ENCODE measurements around the gene ARFGAP1. TPM values are rescaled to one million over a fixed set of nuclear protein-coding genes. Genes with fewer than 3 reads are reported as not detected.
"Not testable (repeated sequence)": the region's sequence is repeated elsewhere in the genome, so short reads cannot be mapped to it uniquely, and the experiment has no call there.

ARFGAP1 gene
- total RNA-seq, 1 experiment from 2014 or later, result 49.2 TPM

DNA sequence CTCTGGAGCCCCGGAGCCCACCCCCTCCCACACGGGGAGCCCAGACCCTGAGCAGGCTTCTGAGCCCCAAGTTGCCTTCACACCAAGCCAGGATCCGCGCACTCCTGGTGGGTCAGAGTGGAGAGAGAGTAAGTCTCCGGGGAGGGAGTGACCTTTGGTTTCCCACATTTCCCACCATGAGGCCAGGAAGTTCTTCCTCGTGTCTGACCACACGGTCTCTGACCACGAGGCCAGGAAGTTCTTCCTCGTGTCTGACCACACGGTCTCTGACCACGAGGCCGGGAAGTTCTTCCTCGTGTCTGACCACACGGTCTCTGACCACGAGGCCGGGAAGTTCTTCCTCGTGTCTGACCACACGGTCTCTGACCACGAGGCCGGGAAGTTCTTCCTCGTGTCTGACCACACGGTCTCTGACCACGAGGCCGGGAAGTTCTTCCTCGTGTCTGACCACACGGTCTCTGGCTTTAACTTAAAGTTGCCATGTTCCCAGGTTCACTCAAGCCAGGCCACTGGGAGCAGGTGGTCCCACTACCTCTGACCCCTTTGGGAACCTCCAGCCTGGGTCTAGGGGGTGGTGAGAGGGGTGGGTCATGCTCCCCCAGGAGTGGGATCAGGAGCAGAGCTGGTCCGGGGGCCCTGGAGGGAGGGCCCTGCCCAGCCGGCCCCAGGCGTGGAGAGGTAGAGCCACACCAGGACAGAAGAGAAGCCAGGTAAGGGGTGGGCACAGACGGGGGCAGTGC lies 33.5 kb downstream of the ARFGAP1 start:
- H3K9me3 ChIP-seq (ENCODE audit: low read length); H3K79me2 ChIP-seq (ENCODE audit: low read length); H3K27me3 ChIP-seq (ENCODE audit: low read length); H3K4me1 ChIP-seq (ENCODE audit: low read length); H3K36me3 ChIP-seq (ENCODE audit: insufficient read depth, low read length); H4K20me1 ChIP-seq (ENCODE audit: insufficient read depth, low read depth, low read length); DNase-seq; H3K4me3 ChIP-seq (ENCODE audit: low read length); H3K9me2 ChIP-seq (replicated peaks; ENCODE audit: insufficient read depth, low read length); H2AFZ ChIP-seq (ENCODE audit: low read length); H3K9ac ChIP-seq (ENCODE audit: low read length); H3K4me2 ChIP-seq (ENCODE audit: low read depth, low read length, poor library complexity, severe bottlenecking); H3K27ac ChIP-seq (ENCODE audit: low read length): not testable (repeated sequence)

DNA sequence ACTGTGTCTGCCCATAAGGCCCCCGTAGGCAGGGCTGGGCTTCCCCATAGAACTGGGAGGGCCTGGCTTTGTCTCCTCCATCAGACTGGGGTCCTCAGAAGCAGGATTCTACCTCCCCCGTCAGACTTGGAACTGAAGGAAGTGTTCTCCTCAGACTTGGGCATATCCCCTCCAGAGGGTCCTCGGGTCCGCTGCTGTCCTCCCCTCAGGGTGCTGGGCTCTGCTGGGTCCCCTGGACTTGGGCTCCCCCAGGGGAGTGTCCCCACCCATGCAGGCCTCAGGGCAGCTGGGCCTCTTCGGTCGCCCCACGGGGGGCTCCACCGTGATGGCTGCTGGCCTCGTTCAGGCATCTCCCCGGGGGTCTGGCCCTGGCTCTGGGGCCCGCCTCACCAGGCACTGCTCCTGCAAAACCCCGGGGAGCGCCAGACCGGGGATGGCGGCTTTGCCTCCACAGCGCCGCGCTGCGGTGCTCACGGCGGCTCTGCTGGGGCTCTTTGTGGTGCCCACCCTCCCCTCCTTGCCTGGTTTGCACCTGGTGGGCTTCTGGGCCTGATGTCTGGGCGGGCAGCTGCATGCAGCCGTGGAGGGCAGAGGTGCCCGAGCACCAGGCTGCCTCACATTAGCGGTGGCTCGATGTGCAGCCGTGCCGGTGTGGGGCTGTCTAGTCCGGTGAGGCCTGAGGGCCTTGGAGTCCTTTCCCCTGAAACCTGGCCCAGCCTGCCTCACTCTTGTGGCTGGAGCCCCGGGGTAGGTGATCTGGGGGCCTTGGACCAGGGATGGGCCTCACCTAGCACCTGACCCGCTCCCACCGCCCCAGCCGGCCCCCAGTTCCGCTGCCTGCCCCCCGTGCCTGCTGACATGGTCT lies 34.3 kb downstream of the ARFGAP1 start:
- Histone ChIP-seq H3K9me3 (ENCODE audit: low read length) (no peaks in the 10 kb centered on the region), H3K4me1 (ENCODE audit: low read length) (peaks cover 4% of the 10 kb centered on the region; the same call in 1 of the 2 replicates), H3K9ac (ENCODE audit: low read length) (no peak overlapping the region), H3K36me3 (ENCODE audit: insufficient read depth, low read length) (no peaks in the 10 kb centered on the region), H2AFZ (ENCODE audit: low read length) (no peak overlapping the region), H3K4me2 (ENCODE audit: low read depth, low read length, poor library complexity, severe bottlenecking) (no peak overlapping the region), H3K4me3 (ENCODE audit: low read length) (no peak overlapping the region), H4K20me1 (ENCODE audit: insufficient read depth, low read depth, low read length) (no peaks in the 10 kb centered on the region), H3K27me3 (ENCODE audit: low read length) (no peaks in the 10 kb centered on the region), H3K79me2 (ENCODE audit: low read length) (no peaks in the 10 kb centered on the region), H3K9me2 (replicated peaks; ENCODE audit: insufficient read depth, low read length) (no peaks in the 10 kb centered on the region), H3K27ac (ENCODE audit: low read length) (no peak overlapping the region)
- DNase-seq, result no peak

DNA sequence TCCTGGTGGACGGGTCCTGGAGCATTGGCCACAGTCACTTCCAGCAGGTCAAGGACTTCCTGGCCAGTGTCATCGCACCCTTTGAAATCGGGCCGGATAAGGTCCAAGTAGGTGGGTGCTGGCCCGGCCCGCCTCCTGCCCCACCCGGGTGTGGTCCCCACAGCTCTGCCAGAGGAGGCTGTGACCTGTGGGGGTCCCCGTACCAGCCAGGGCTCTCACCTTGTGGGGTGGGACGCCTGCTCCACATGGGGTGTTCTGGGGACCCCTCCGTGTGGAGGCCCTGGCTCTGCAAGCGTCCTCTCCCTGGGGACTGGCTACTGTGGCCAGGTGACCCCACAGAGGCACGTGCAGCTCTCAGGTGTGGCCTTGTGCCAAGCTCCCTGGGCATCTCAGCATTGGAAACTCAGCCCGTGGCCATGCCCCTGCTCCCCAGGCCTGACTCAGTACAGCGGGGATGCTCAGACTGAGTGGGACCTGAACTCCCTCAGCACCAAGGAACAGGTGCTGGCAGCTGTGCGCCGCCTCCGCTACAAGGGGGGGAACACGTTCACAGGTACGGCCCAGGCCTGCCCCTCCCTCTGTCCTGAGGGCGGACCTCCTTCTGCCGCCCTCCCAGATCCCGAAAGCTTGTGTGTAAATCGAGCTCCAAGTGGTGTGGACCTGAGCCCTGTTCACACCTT lies 35.1 kb downstream of the ARFGAP1 start:
- Histone ChIP-seq H3K36me3 (ENCODE audit: insufficient read depth, low read length) (no peaks in the 10 kb centered on the region), H3K4me1 (ENCODE audit: low read length) (peaks cover 7% of the 10 kb centered on the region; the same call in 1 of the 2 replicates), H3K27me3 (ENCODE audit: low read length) (no peaks in the 10 kb centered on the region), H3K9me3 (ENCODE audit: low read length) (no peaks in the 10 kb centered on the region), H3K9me2 (replicated peaks; ENCODE audit: insufficient read depth, low read length) (no peaks in the 10 kb centered on the region), H3K79me2 (ENCODE audit: low read length) (no peaks in the 10 kb centered on the region), H4K20me1 (ENCODE audit: insufficient read depth, low read depth, low read length) (no peaks in the 10 kb centered on the region), H3K27ac (ENCODE audit: low read length) (no peak overlapping the region), H3K4me3 (ENCODE audit: low read length) (no peak overlapping the region), H2AFZ (ENCODE audit: low read length) (no peak overlapping the region), H3K4me2 (ENCODE audit: low read depth, low read length, poor library complexity, severe bottlenecking) (no peak overlapping the region), H3K9ac (ENCODE audit: low read length) (no peak overlapping the region)
- no peak for DNase-seq

DNA sequence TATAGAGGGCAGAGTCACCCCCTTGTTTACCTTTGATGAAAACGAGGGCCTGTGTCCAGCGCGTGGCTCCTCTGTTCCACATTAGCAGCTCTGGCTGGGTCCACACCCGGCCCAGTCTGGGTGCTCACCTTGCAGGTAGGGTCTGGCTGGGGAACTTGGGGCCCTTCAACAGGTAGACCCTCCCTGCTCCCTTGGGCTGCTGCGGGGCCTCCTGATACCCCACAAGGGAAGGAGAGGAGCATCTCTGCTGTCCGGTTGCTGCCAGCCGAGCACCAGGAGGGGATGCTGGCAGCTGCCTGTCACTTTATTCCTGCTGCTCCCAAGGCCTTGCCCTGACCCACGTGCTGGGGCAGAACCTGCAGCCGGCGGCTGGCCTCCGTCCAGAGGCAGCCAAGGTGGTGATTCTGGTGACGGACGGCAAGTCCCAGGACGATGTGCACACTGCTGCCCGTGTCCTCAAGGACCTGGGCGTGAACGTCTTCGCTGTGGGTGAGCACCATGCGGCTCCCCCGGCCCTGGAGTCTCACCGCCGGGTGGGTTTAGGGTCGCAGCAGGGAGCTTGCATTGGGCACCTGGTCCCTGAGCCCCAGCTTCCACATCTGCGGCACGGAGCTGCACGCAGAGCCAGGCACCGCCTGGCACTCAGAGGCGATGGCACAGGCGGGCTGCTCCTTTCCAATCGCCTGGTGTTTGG lies 35.8 kb downstream of the ARFGAP1 start:
- Histone ChIP-seq H3K79me2 (ENCODE audit: low read length) (no peaks in the 10 kb centered on the region), H2AFZ (ENCODE audit: low read length) (no peak overlapping the region), H3K9me3 (ENCODE audit: low read length) (no peaks in the 10 kb centered on the region), H3K9ac (ENCODE audit: low read length) (no peak overlapping the region), H4K20me1 (ENCODE audit: insufficient read depth, low read depth, low read length) (no peaks in the 10 kb centered on the region), H3K36me3 (ENCODE audit: insufficient read depth, low read length) (no peaks in the 10 kb centered on the region), H3K4me1 (ENCODE audit: low read length) (peaks cover 7% of the 10 kb centered on the region; the same call in 1 of the 2 replicates), H3K4me2 (ENCODE audit: low read depth, low read length, poor library complexity, severe bottlenecking) (no peak overlapping the region), H3K27ac (ENCODE audit: low read length) (no peak overlapping the region), H3K9me2 (replicated peaks; ENCODE audit: insufficient read depth, low read length) (no peaks in the 10 kb centered on the region), H3K4me3 (ENCODE audit: low read length) (no peak overlapping the region), H3K27me3 (ENCODE audit: low read length) (no peaks in the 10 kb centered on the region)
- no peak for DNase-seq

DNA sequence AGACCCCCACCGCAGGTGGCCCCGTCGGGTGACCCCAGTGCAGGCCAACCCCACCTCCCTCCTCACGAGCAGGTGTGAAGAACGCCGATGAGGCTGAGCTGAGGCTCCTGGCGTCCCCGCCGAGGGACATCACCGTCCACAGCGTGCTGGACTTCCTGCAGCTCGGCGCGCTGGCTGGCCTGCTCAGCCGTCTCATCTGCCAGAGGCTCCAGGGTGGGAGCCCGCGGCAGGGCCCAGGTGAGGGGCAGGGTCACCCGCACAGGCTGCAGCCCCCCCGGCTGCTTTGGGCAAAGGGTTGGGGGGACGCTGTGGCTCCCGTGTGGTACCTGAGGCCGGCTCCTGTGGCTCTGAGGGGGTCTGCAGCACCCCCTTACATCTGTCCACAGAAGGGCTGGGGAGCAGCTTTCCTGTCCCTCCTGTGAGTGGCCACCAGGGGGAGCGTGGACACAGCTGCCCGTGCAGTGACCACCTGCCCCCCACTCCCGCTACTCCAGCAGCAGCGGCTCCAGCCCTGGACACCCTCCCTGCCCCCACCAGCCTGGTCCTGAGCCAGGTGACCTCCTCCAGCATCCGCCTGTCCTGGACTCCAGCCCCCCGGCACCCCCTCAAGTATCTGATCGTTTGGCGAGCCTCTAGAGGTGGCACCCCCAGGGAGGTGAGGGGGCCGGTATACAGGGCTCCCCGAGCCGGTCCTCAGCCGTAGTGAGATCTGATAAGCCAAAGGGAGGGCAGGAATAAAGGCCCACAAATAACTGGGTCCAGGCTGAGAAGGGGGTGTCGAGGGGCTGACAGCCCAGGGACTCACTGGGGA lies 36.9 kb downstream of the ARFGAP1 start:
- Histone ChIP-seq H3K27ac (ENCODE audit: low read length) (no peak overlapping the region), H3K36me3 (ENCODE audit: insufficient read depth, low read length) (no peaks in the 10 kb centered on the region), H4K20me1 (ENCODE audit: insufficient read depth, low read depth, low read length) (no peaks in the 10 kb centered on the region), H2AFZ (ENCODE audit: low read length) (no peak overlapping the region), H3K9ac (ENCODE audit: low read length) (no peak overlapping the region), H3K9me3 (ENCODE audit: low read length) (no peaks in the 10 kb centered on the region), H3K4me2 (ENCODE audit: low read depth, low read length, poor library complexity, severe bottlenecking) (no peak overlapping the region), H3K79me2 (ENCODE audit: low read length) (no peaks in the 10 kb centered on the region), H3K4me3 (ENCODE audit: low read length) (no peak overlapping the region), H3K4me1 (ENCODE audit: low read length) (peaks cover 7% of the 10 kb centered on the region; the same call in 1 of the 2 replicates), H3K27me3 (ENCODE audit: low read length) (no peaks in the 10 kb centered on the region), H3K9me2 (replicated peaks; ENCODE audit: insufficient read depth, low read length) (no peaks in the 10 kb centered on the region)
- peak; percentile 62 for DNase-seq

DNA sequence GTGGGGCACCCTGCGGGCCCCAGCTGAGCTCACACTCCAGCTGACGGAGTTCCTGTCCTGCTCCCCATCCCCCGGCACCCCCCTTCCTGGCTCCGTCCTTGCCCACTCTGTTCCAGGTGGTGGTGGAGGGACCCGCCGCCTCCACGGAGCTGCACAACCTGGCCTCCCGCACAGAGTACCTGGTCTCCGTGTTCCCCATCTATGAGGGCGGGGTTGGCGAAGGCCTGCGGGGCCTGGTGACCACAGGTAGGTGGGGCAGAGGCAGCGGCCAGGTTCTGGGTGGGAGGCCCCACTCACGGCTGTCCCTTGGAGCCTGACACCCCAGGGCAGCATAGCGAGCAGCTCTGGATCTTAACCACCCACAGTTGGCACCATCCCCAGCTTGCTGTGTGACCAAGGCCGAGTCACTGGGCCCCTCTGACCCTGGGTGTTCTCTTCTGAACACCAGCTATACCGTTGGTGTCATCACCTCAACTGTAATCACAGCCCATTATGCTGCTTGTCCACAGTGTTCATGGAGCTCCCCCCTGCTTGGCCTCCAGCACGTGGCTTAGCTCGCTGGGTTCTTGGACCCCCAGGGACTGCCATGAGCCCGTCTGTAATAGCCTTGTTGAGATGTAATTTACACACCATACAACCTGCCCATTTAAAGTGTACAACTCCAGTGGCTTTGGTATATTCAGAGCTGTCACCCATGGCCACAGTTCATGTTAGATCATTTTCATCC lies 37.8 kb downstream of the ARFGAP1 start:
- no peaks in the 10 kb centered on the region for H3K9me2 ChIP-seq (replicated peaks; ENCODE audit: insufficient read depth, low read length)
- no peaks in the 10 kb centered on the region for H3K27me3 ChIP-seq (ENCODE audit: low read length)
- H3K27ac ChIP-seq (ENCODE audit: low read length), result no peak overlapping the region
- no peak overlapping the region for H3K4me2 ChIP-seq (ENCODE audit: low read depth, low read length, poor library complexity, severe bottlenecking)
- DNase-seq, result no peak
- H3K9ac ChIP-seq (ENCODE audit: low read length), result no peak overlapping the region
- H4K20me1 ChIP-seq (ENCODE audit: insufficient read depth, low read depth, low read length), result no peaks in the 10 kb centered on the region
- H2AFZ ChIP-seq (ENCODE audit: low read length), result no peak overlapping the region
- H3K4me3 ChIP-seq (ENCODE audit: low read length), result no peak overlapping the region
- H3K9me3 ChIP-seq (ENCODE audit: low read length), result no peaks in the 10 kb centered on the region
- H3K36me3 ChIP-seq (ENCODE audit: insufficient read depth, low read length), result no peaks in the 10 kb centered on the region
- H3K79me2 ChIP-seq (ENCODE audit: low read length), result no peaks in the 10 kb centered on the region
- H3K4me1 ChIP-seq (ENCODE audit: low read length), result peaks cover 7% of the 10 kb centered on the region; the same call in 1 of the 2 replicates

DNA sequence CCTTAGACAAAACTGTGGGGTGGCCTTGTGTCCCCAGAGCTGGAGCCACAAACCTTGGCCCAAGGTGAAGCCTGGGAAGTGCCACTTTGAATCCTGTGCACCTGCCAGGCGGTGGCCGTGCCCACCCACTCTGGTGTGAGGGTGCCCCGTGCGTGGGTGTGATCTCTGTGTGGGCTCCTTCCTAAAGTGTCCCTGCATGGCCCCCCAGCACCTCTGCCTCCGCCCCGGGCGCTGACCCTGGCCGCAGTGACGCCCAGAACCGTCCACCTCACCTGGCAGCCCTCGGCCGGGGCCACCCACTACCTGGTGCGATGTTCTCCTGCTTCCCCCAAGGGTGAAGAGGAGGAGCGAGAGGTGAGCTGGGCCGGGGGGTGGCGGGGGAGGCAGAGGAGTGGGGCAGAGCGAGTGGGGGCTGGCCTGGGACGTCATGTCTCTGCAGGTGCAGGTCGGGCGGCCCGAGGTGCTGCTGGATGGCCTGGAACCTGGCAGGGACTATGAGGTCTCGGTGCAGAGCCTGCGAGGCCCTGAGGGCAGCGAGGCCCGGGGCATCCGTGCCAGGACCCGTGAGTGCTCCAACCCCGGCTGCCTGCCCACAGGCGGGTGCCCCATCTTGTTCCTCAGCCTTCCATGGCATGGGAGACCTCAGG lies 38.7 kb downstream of the ARFGAP1 start:
- DNase-seq, result no peak
- no peak overlapping the region for H3K4me3 ChIP-seq (ENCODE audit: low read length)
- no peaks in the 10 kb centered on the region for H3K9me3 ChIP-seq (ENCODE audit: low read length)
- H2AFZ ChIP-seq (ENCODE audit: low read length), result no peak overlapping the region
- no peak overlapping the region for H3K27ac ChIP-seq (ENCODE audit: low read length)
- H3K9ac ChIP-seq (ENCODE audit: low read length), result no peak overlapping the region
- no peaks in the 10 kb centered on the region for H3K9me2 ChIP-seq (replicated peaks; ENCODE audit: insufficient read depth, low read length)
- no peaks in the 10 kb centered on the region for H3K27me3 ChIP-seq (ENCODE audit: low read length)
- H4K20me1 ChIP-seq (ENCODE audit: insufficient read depth, low read depth, low read length), result no peaks in the 10 kb centered on the region
- no peak overlapping the region for H3K4me2 ChIP-seq (ENCODE audit: low read depth, low read length, poor library complexity, severe bottlenecking)
- H3K4me1 ChIP-seq (ENCODE audit: low read length), result peaks cover 7% of the 10 kb centered on the region; the same call in 1 of the 2 replicates
- no peaks in the 10 kb centered on the region for H3K36me3 ChIP-seq (ENCODE audit: insufficient read depth, low read length)
- no peaks in the 10 kb centered on the region for H3K79me2 ChIP-seq (ENCODE audit: low read length)

Data from Karpas-422 (cell line).